Upper lobe of left lung (tissue), 6 donors: ENCODE measurements around the gene SPIRE2. TPM values are rescaled to one million over a fixed set of nuclear protein-coding genes. Genes with fewer than 3 reads are reported as not detected.
"Not testable (repeated sequence)": the region's sequence is repeated elsewhere in the genome, so short reads cannot be mapped to it uniquely, and the experiment has no call there.

Experiments
- ATAC-seq, 2 donors: fragments of 200-7000 bp; cut with Tn5 transposase; one replicate each; pipeline ENCODE4 v1.9.1; 2022; ENCODE audit warnings: mild to moderate bottlenecking in 2 of 2, moderate library complexity in 2 of 2; ENCODE audit not compliant: low FRiP score in 2 of 2
- DNase-seq, 2 donors: peaks; one replicate each; pipeline ENCODE4 v3.0.0-alpha.2; 2019 to 2020
- H3K27ac ChIP-seq, 4 donors: fragments of 200-600 bp; sonication (generic); one replicate each; pipeline ENCODE4 v1.5.1; 2016 to 2019
- H3K27me3 ChIP-seq, 4 donors: fragments of 200-600 bp; sonication (generic); one replicate each; pipeline ENCODE4 v1.5.1; 2017 to 2019
- H3K36me3 ChIP-seq, 4 donors: fragments of 200-600 bp; sonication (generic); one replicate each; pipeline ENCODE4 v1.5.1; 2016 to 2019
- H3K4me1 ChIP-seq, 4 donors: fragments of 200-600 bp; sonication (generic); one replicate each; pipeline ENCODE4 v1.5.1; 2018 to 2019
- H3K4me3 ChIP-seq, 4 donors: fragments of 200-600 bp; sonication (generic); one replicate each; pipeline ENCODE4 v1.5.1; 2017 to 2019; ENCODE audit warnings: mild to moderate bottlenecking in 2 of 4, moderate library complexity in 1 of 4
- H3K9me3 ChIP-seq, 4 donors: fragments of 200-600 bp; sonication (generic); one replicate each; pipeline ENCODE4 v1.5.1; 2018 to 2019
- CTCF ChIP-seq, 6 experiments: fragments of 450-650 bp in 4 of 6; fragments of 200-600 bp in 2 of 6; sonication (generic) in 2 of 6; IDR thresholded peaks; one replicate each; pipeline ENCODE4 v1.5.1; 2016 to 2019; ENCODE audit warnings: antibody characterized with exemption in 6 of 6
- EP300 ChIP-seq, 4 donors: sonication (generic); formaldehyde crosslinking; IDR thresholded peaks; one replicate each; pipeline ENCODE4 v1.5.1; 2017; ENCODE audit warnings: antibody characterized with exemption in 4 of 4, control low read depth in 2 of 4
- POLR2A ChIP-seq, 4 donors: fragments of 450-650 bp; IDR thresholded peaks; one replicate each; pipeline ENCODE4 v1.5.1; 2016 to 2017; ENCODE audit warnings: antibody characterized with exemption in 4 of 4, mild to moderate bottlenecking in 2 of 4
- POLR2AphosphoS5 ChIP-seq, 2 donors: sonication (generic); formaldehyde crosslinking; IDR thresholded peaks; one replicate each; pipeline ENCODE4 v1.5.1; 2017; ENCODE audit warnings: antibody characterized with exemption in 2 of 2
- WGBS, 2 donors: methylation state at CpG; one replicate each; pipeline ENCODE4 v1.1.5; 2017 to 2018; 5-methylcytosine and 5-hydroxymethylcytosine counted together
- total RNA-seq, 6 donors: library from RNA; depleted of rRNA in 4 of 6; stranded (reverse); fragments of >200 nt in 4 of 6; gene quantifications; one replicate each; pipeline versions ENCODE4 v1.1.0 to v1.2.1, GENCODE V29; 2016 to 2021
- donor health status: DM: no; HTN: no; CAD: no; lungs with moderate emphysema.
- donor health status: DM: no; HTN: yes; CAD: no; lungs with severe emphysema.

SPIRE2 gene
- total RNA-seq, 6 donors from 2014 or later: 6.1 to 52.4 (median 14.7) TPM

GRCh38 chr16:89912143-89912542 lies 83.9 kb downstream of the SPIRE2 start:
- Histone ChIP-seq H3K27ac (no peak overlapping the region), H3K4me3 (no peak overlapping the region), H3K36me3 (peaks cover 0 to 48% (median 30%) of the 10 kb centered on the region in 4 donors), H3K27me3 (no peaks in the 10 kb centered on the region), H3K4me1 (peaks cover 0 to 9% (median 4%) of the 10 kb centered on the region in 4 donors), H3K9me3 (no peaks in the 10 kb centered on the region)
- ATAC-seq (no peak), DNase-seq (no peak)
- 91 to 98% methylated on average over 9 to 13 of the region's 13 CpGs for WGBS, 2 donors
- TF ChIP-seq POLR2AphosphoS5 (IDR thresholded peaks at IDR 0.05) (no peak), CTCF (IDR thresholded peaks at IDR 0.05) (no peak), POLR2A (IDR thresholded peaks at IDR 0.05) (no peak), EP300 (IDR thresholded peaks at IDR 0.05) (no peak)

GRCh38 chr16:89912627-89913026 lies 84.4 kb downstream of the SPIRE2 start:
- DNase-seq (peak in 1 of 2 donors; percentile 52), ATAC-seq (no peak)
- WGBS, 2 donors: 83% methylated on average over 11 to 14 of the region's 14 CpGs
- H3K4me3 ChIP-seq: no peak overlapping the region
- H3K9me3 ChIP-seq: no peaks in the 10 kb centered on the region
- H3K27me3 ChIP-seq: no peaks in the 10 kb centered on the region
- no peak for TF ChIP-seq EP300 (IDR thresholded peaks at IDR 0.05)
- TF ChIP-seq POLR2AphosphoS5 (IDR thresholded peaks at IDR 0.05): no peak
- TF ChIP-seq CTCF (IDR thresholded peaks at IDR 0.05): no peak
- TF ChIP-seq POLR2A (IDR thresholded peaks at IDR 0.05): no peak
- H3K4me1 ChIP-seq: peaks cover 5 to 14% (median 8%) of the 10 kb centered on the region in 4 donors
- H3K27ac ChIP-seq: no peak overlapping the region
- peaks cover 0 to 47% (median 28%) of the 10 kb centered on the region in 4 donors for H3K36me3 ChIP-seq

GRCh38 chr16:89913408-89914387 lies 85.4 kb downstream of the SPIRE2 start:
- H3K4me3 ChIP-seq: no peak overlapping the region
- H3K36me3 ChIP-seq: peaks cover 0 to 41% (median 24%) of the 10 kb centered on the region in 4 donors
- H3K4me1 ChIP-seq: peaks cover 15 to 25% (median 19%) of the 10 kb centered on the region in 4 donors
- no peak overlapping the region for H3K27ac ChIP-seq
- H3K9me3 ChIP-seq: no peaks in the 10 kb centered on the region
- DNase-seq (peak in 1 of 2 donors; percentile 42), ATAC-seq (no peak)
- H3K27me3 ChIP-seq: no peaks in the 10 kb centered on the region
- TF ChIP-seq CTCF (IDR thresholded peaks at IDR 0.05) (no peak), POLR2AphosphoS5 (IDR thresholded peaks at IDR 0.05) (no peak), EP300 (IDR thresholded peaks at IDR 0.05) (no peak), POLR2A (IDR thresholded peaks at IDR 0.05) (no peak)
- WGBS, 2 donors: 85 to 89% methylated on average over 20 to 26 of the region's 30 CpGs

- H3K4me3 ChIP-seq, ATAC-seq, H3K27ac ChIP-seq, H3K27me3 ChIP-seq, DNase-seq, H3K9me3 ChIP-seq: not testable (repeated sequence)
- Histone ChIP-seq H3K36me3 (peaks cover 0 to 30% (median 18%) of the 10 kb centered on the region in 4 donors), H3K4me1 (peaks cover 21 to 29% (median 22%) of the 10 kb centered on the region in 4 donors)
- 65 to 77% methylated on average over 9 to 11 of the region's 11 CpGs for WGBS, 2 donors
Measured at GRCh38 chr16:89914642-89915285, 86.5 kb downstream of the SPIRE2 start.
